K562 (cell line): ENCODE data around the gene TRAF5. TPM values are rescaled to one million over a fixed set of nuclear protein-coding genes. Genes with fewer than 3 reads are reported as not detected.

Experiments used
- ATAC-seq: fragments of 200-7000 bp; cut with Tn5 transposase; 3 replicates; pipeline ENCODE4 v1.9.1; 2020; ENCODE audit warnings: moderate library complexity
- BruUV-seq: library from RNA; stranded (reverse); fragments of 400-500 nt; replicated peaks from 2 replicates; lab custom pipeline; 2021; lab: Mats Ljungman, UMichigan
- CTCF ChIA-PET: fragments of 300-600 bp; formaldehyde crosslinking; extraction: SDS; loops from one replicate; lab custom pipeline; 2021; ENCODE audit warnings: low intra/inter-chr PET ratio; lab: Yijun Ruan, JAX
- POLR2A ChIA-PET: fragments of 300-600, 350-650 bp; sonication (Branson Sonifier 250); formaldehyde crosslinking; extraction: SDS; loops from one replicate; lab custom pipeline; 2021; ENCODE audit warnings: antibody characterized with exemption, inconsistent platforms; lab: Yijun Ruan, JAX
- DNase-seq, 4 experiments: peaks; one replicate each; pipeline versions ENCODE4 v3.0.0 to v3.0.0-alpha.2; 2011 to 2018; ENCODE audit warnings: low spot score in 3 of 4, mixed read lengths in 3 of 4; ENCODE audit errors: extremely low read depth in 1 of 4
- FAIRE-seq: peaks from 2 replicates; lab custom pipeline; 2011; peaks lifted over from hg19 to GRCh38; lab: Jason Lieb, UNC
- H2AFZ ChIP-seq: 2 replicates; pipeline ENCODE4 v1.6.0; 2011; ENCODE audit warnings: low read depth, low read length, control low read depth, inconsistent platforms
- H3K27ac ChIP-seq: fragments of 200-600 bp; 3 replicates; pipeline ENCODE4 v1.8.0; 2011; ENCODE audit warnings: low read depth, mild to moderate bottlenecking, control low read depth, inconsistent platforms, low read length, moderate library complexity, mixed read lengths; ENCODE audit errors: extremely low read depth
- H3K27me3 ChIP-seq, 2 experiments: fragments of 300-600 bp in 1 of 2; 2 replicates in 1 of 2; 3 replicates in 1 of 2; pipeline versions ENCODE4 v1.6.0 to v1.8.0; 2011; ENCODE audit warnings: inconsistent platforms in 2 of 2, low read length in 2 of 2, mild to moderate bottlenecking in 1 of 2, mixed read lengths in 1 of 2, moderate library complexity in 1 of 2; ENCODE audit not compliant: control insufficient read depth in 2 of 2, insufficient read depth in 2 of 2
- H3K36me3 ChIP-seq: fragments of 300-600 bp; 3 replicates; pipeline ENCODE4 v1.8.0; 2011; ENCODE audit warnings: mild to moderate bottlenecking, low read length, inconsistent platforms; ENCODE audit not compliant: control insufficient read depth, insufficient read depth
- H3K4me1 ChIP-seq, 2 experiments: fragments of 200-600 bp in 1 of 2; replicated peaks in 1 of 2; 2 replicates in 1 of 2; 3 replicates in 1 of 2; pipeline versions ENCODE4 v1.5.1 to v1.8.0; 2011; ENCODE audit warnings: inconsistent platforms in 2 of 2, low read length in 2 of 2, mild to moderate bottlenecking in 1 of 2, mixed read lengths in 1 of 2, moderate library complexity in 1 of 2; ENCODE audit not compliant: control insufficient read depth in 2 of 2, insufficient read depth in 2 of 2
- H3K4me2 ChIP-seq: 2 replicates; pipeline ENCODE4 v1.6.1; 2011; ENCODE audit warnings: low read length, control low read depth, inconsistent platforms, mixed read lengths; ENCODE audit not compliant: insufficient read depth
- H3K4me3 ChIP-seq: fragments of 200-600 bp; sonication (generic), shearing (Covaris generic); 2 replicates; pipeline ENCODE4 v1.5.1; 2016; ENCODE audit warnings: control low read depth, inconsistent platforms
- H3K79me2 ChIP-seq: fragments of 200-600 bp; 3 replicates; pipeline ENCODE4 v1.8.0; 2011; ENCODE audit warnings: low read length, inconsistent platforms; ENCODE audit not compliant: control insufficient read depth, insufficient read depth
- H3K9ac ChIP-seq, 2 experiments: 2 replicates each; pipeline versions ENCODE4 v1.6.0 to v1.6.1; 2011; ENCODE audit warnings: low read depth in 2 of 2, low read length in 2 of 2, control low read depth in 1 of 2, inconsistent platforms in 1 of 2, mild to moderate bottlenecking in 1 of 2, mixed read lengths in 1 of 2; ENCODE audit not compliant: insufficient read depth in 1 of 2
- H3K9me1 ChIP-seq: one replicate; pipeline ENCODE4 v1.6.0; 2011; ENCODE audit warnings: inconsistent platforms, mild to moderate bottlenecking, low read length, moderate library complexity; ENCODE audit not compliant: control insufficient read depth, insufficient read depth
- H3K9me3 ChIP-seq: replicated peaks from 2 replicates; pipeline ENCODE4 v1.5.1; 2011; ENCODE audit warnings: low read depth, low read length, inconsistent platforms; ENCODE audit not compliant: control insufficient read depth, insufficient read depth
- H4K20me1 ChIP-seq: replicated peaks from 2 replicates; pipeline ENCODE4 v1.6.1; 2011; ENCODE audit warnings: low read length, inconsistent platforms, mixed read lengths; ENCODE audit not compliant: control insufficient read depth, insufficient read depth
- BHLHE40 ChIP-seq: IDR thresholded peaks from 2 replicates; pipeline ENCODE4 v1.6.1; 2011; ENCODE audit warnings: low read length, improper control_type of control experiment
- ELF4 ChIP-seq: fragments of 450-650 bp; formaldehyde crosslinking; IDR thresholded peaks from 2 replicates; pipeline ENCODE4 v1.4.0; 2022; ENCODE audit warnings: missing genetic modification characterization
- ID3 ChIP-seq, 2 experiments: fragments of 250-450 bp in 1 of 2; fragments of 450-650 bp in 1 of 2; sonication (Bioruptor Pico) in 1 of 2; IDR thresholded peaks; 2 replicates each; pipeline versions ENCODE4 v1.6.1 to v1.8.0; 2016 to 2021; ENCODE audit warnings: mild to moderate bottlenecking in 2 of 2, moderate library complexity in 2 of 2, missing compliant biosample characterization in 1 of 2, missing genetic modification characterization in 1 of 2
- MAFF ChIP-seq: IDR thresholded peaks from 2 replicates; pipeline ENCODE4 v1.6.1; 2012; ENCODE audit warnings: low read length, improper control_type of control experiment
- MEF2D ChIP-seq: conservative IDR thresholded peaks from 2 replicates; pipeline ENCODE4 v1.6.1; 2016; ENCODE audit warnings: low read depth, missing genetic modification characterization, missing compliant biosample characterization
- ZBTB17 ChIP-seq: fragments of 450-650 bp; formaldehyde crosslinking; IDR thresholded peaks from 2 replicates; pipeline ENCODE4 v1.4.0; 2020; ENCODE audit warnings: mild to moderate bottlenecking
- WGBS: fragments of 100-300 bp; shearing (Covaris generic); methylation state at CpG from one replicate; pipeline ENCODE4 v1.1.6; 2016; ENCODE audit warnings: low coverage, mixed read lengths; ENCODE audit not compliant: insufficient coverage; ENCODE audit errors: missing lambda C conversion rate; 5-methylcytosine and 5-hydroxymethylcytosine counted together
- in situ Hi-C: fragments of 300-500 bp; cut with MboI; formaldehyde crosslinking; loops from 4 replicates; pipeline ENCODE4 v1.15.0; 2018; ENCODE audit warnings: inconsistent platforms, mixed read lengths
- intact Hi-C: fragments of 100-400 bp; cut with micrococcal nuclease; formaldehyde crosslinking; loops from 2 replicates; pipeline ENCODE4 v1.14.2; 2022
- polyA plus RNA-seq, 8 experiments: library from polyadenylated mRNA; depleted of rRNA in 4 of 8; stranded (reverse) in 5 of 8; unstranded in 3 of 8; fragments of >200 nt; fragmentation: Nextera tagmentation in 2 of 8; fragmentation: Illumina TruSeq in 1 of 8; extraction: Ambion mirVana in 2 of 8; extraction: Trizol in 1 of 8; gene quantifications; 2 replicates each; pipeline versions ENCODE4 v1.2.1 to v1.2.3, GENCODE V29; 2011 to 2014; ENCODE audit warnings: inconsistent platforms in 1 of 8, missing spikeins in 1 of 8
- total RNA-seq, 7 experiments: library from RNA; depleted of rRNA in 6 of 7; stranded (reverse); fragments of >200 nt in 6 of 7; fragmentation: Illumina TruSeq in 2 of 7; extraction: Trizol in 2 of 7; gene quantifications; 2 replicates each; pipeline versions ENCODE4 v1.2.1 to v1.2.3, GENCODE V29; 2011 to 2021; ENCODE audit warnings: low replicate concordance in 1 of 7

Gene TRAF5
- total and polyA plus RNA-seq, 9 of the 15 experiments (the other 6 are each of a cell fraction or from before 2014, with no cell fraction given) = 2.0 to 9.3 (median 5.3) TPM

- no TSS peak for BruUV-seq
- no peak overlapping the region for H3K4me2 ChIP-seq
- no peak overlapping the region for H3K27ac ChIP-seq
- no peak for ATAC-seq
- ChIA-PET CTCF (no interaction called here), POLR2A (interaction anchor here (1.4 kb wide), 1 partner anchor 10 kb away, joined by 8 read pairs; no protein-coding TSS in a partner anchor)
- no peaks in the 10 kb centered on the region for H3K9me3 ChIP-seq
- in situ Hi-C loops = no loop called here
- H3K4me3 ChIP-seq = no peak overlapping the region
- DNase-seq = peak in 1 of 4 experiments; percentile 30
- no peak overlapping the region for H2AFZ ChIP-seq
- H3K4me1 ChIP-seq = peaks cover 7 to 23% of the 10 kb centered on the region in 2 experiments
- H3K36me3 ChIP-seq = no peaks in the 10 kb centered on the region
- no peak overlapping the region for H3K9ac ChIP-seq
- no peaks in the 10 kb centered on the region for H3K27me3 ChIP-seq
- intact Hi-C loops = no loop called here
- H3K79me2 ChIP-seq = no peaks in the 10 kb centered on the region
- H4K20me1 ChIP-seq = no peaks in the 10 kb centered on the region
- 72% methylated on average over 9 of the region's 9 CpGs for WGBS
- H3K9me1 ChIP-seq = no peaks in the 10 kb centered on the region
- FAIRE-seq = no peak
- TF ChIP-seq MAFF (no peak), ELF4 (CRISPR knock-in tag) (no peak), ID3 (CRISPR knock-in tag; IDR thresholded peaks at IDR 0.05) (no peak), ID3 (tag; IDR thresholded peaks at IDR 0.05) (no peak), ZBTB17 (CRISPR knock-in tag) (no peak), MEF2D (tag) (no peak), BHLHE40 (peak; percentile 64; the same call in 1 of the 2 replicates)
Observed at GRCh38 chr1:211369640-211370039, 43.0 kb downstream of the TRAF5 start.
